Tibial nerve (tissue), 3 donors: Measurements from ENCODE around the gene PLA2G4A.

ENCODE experiments used
- CTCF ChIP-seq, 5 experiments: fragments of 200-600 bp in 3 of 5; fragments of 450-650 bp in 2 of 5; sonication (generic) in 3 of 5; IDR thresholded peaks; one replicate each; pipeline ENCODE4 v1.5.1; 2016 to 2019; ENCODE audit warnings: antibody characterized with exemption in 5 of 5, mild to moderate bottlenecking in 3 of 5, moderate library complexity in 2 of 5
- POLR2A ChIP-seq, 2 donors: fragments of 450-650 bp; IDR thresholded peaks; one replicate each; pipeline ENCODE4 v1.6.1; 2017; ENCODE audit warnings: antibody characterized with exemption in 2 of 2, mild to moderate bottlenecking in 2 of 2, moderate library complexity in 2 of 2

GRCh38 chr1:186888367-186888766 is 59.6 kb downstream of the PLA2G4A start:
- TF ChIP-seq CTCF (IDR thresholded peaks at IDR 0.05) (no peak), POLR2A (IDR thresholded peaks at IDR 0.05) (no peak)
